Middle frontal gyrus (tissue), 1 donor: Measurements from ENCODE around the gene FNBP1.
"Not testable (repeated sequence)": the region's sequence is repeated elsewhere in the genome, so short reads cannot be mapped to it uniquely, and the experiment has no call there.

Experiments used
- DNase-seq: peaks from one replicate; pipeline ENCODE4 v3.0.0-alpha.2; 2015; ENCODE audit warnings: low spot score; ENCODE audit errors: extremely low spot score

FNBP1 gene

DNA sequence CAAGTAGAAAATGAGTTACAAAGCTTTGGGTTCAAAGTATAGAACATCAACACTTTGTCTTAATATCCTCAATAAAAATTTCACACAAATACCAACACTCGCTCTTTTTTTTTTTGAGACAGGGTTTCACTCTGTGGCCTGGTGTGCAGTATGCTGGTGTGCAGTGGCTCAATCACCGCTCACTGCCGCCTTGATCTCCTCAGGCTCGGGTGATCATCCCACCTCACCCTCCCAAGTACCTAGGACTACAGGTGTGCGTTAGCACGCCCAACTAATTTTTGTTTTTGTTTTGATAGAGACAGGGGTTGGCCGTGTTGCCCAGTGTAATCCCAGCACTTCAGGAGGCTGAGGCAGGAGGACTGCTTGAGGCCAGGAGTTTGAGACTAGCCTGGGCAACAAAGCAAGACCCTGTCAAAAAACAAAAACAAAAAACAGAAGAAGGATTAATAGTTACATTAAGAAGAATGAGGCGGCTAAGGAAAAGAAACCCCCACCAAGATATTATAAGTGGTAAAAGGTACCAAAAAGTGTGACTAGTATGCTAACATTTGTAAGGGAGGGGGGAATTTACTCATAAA, 20.3 kb downstream of the FNBP1 start:
- DNase-seq: no peak

DNA sequence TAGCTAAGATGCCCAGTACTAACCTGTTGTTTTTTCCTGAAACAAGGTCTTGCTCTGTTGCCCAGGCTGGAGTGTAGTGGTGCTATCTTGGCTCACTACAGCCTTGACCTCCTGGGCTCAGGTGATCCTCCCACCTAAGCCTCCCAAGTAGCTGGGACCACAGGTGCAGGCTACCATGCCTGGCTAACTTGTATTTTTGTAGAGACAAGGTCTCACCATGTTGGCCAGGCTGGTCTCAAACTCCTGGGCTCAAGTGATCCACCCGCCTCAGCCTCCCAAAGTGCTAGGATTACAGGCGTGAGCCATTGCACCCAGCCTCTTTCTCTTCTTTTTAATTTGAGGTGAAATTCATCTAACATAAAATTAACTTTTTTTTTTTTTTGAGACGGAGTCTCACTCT, 21.1 kb downstream of the FNBP1 start:
- not testable (repeated sequence) for DNase-seq

DNA sequence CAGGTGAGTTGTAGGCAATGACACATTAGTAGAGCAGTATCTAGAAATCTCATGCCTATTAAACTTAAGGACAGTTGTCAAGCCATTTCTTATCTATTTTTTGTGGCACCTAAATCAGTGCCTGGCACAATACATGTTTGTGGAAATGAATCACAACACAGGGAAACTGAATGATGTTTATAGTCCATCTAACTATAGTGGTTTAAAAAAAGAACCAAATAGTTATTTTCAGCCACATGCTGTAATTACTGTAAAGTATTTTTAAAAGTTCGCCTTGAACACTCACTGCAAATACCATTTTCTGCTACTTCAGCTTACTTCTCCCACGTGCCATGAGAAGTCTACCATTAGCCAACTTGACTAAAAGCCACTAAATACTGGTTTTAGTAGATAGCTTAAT, 21.9 kb downstream of the FNBP1 start:
- no peak for DNase-seq

DNA sequence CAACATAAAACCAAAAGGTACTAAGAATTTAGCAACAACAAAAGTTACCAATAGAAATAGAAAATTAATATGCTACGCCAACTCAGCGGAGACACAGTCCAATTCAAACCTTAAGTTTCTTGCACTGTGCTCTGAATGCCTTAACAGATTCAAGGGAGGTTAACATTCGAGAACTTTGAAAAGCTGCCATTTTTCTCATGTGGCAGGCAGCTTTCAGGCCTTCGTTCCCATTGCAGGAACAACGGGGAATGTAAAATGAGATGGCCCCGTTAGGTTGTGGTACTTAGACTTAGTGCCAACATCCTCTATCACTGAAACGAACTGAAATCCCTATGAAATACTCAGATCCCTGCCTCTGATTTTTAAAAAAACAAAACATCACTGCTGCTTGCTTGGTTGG, 22.4 kb downstream of the FNBP1 start:
- DNase-seq: no peak

DNA sequence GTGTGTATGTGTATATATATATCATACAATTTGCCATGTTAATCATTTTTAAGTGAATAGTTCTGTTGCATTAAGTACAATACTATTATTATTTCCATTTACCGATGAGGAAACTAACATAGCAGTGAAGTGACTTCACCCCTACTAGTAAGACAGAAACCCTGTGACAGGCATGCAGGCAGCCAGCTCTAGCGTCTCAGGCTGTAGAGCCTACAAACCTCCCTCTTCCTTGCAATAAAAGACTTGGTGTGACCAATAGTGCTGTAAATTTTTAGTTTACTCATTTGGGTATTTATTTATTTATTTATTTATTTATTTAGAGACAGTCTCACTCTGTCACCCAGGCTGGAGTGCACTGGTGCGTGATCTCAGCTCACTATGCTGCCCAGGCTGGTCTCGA, 24.7 kb downstream of the FNBP1 start:
- DNase-seq: no peak

DNA sequence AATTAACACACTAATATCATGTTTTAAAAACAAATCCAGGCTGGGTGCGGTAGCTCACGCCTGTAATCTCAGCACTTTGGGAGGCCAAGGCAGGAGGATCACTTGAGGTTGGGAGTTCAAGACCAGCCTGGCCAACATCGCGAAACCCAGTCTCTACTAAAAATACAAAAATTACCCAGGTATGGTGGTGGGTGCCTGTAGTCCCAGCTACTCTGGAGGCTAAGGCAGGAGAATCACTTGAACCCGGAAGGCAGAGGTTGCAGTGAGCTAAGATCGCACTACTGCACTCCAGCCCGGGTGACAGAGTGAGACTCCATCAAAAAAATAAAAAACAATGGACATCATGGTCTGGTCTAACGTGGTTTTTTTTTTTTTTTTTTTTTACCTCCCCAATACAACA, 25.5 kb downstream of the FNBP1 start:
- DNase-seq: not testable (repeated sequence)

DNA sequence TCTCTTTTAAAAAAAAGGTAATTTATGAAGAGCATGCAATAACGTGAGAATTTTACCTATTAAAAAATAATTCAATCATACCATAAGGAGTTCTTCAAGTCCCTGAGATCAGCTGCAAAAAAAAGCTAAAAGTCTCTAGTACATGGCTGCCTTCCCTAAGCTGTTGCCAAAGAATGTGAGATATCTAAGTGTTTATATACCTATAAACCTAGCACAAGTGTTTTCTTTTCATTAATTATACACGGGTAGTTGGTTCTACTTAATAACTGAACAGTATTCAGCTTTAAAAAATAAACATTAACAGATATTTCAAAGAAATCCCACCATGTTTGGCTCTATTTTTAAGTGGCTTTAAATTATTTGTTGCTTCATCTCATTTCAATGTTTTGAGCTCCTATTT, 25.9 kb downstream of the FNBP1 start:
- no peak for DNase-seq

DNA sequence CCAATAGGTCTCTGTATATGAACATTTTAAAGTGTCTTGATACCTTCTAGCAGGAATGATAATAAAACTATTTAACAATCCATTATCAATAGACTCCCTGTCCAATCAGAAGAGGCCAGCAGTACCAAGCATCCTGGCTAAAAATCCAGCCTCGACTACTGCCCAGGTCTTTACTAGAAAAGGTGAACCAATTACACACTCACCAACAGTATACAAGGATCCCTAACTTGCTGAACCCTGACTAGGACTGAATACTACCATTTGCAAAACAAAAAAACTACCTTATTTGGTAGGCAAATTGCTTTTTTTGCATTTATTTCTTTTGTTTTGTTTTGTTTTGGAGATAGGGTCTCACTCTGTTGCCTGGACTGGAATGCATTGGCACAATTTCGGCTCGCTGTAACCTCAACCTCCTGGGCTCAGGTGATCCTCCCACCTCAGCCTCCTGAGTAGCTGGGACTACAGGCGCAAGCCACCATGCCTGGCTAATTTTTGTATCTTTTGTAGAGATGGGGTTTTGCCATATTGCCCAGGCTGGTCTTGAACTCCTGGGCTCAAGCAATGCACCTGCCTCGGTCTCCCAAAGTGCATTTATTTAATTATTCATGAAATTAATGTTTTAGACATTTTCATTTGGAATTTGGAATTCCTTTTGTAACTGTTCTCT, 27.5 kb downstream of the FNBP1 start:
- DNase-seq: no peak

DNA sequence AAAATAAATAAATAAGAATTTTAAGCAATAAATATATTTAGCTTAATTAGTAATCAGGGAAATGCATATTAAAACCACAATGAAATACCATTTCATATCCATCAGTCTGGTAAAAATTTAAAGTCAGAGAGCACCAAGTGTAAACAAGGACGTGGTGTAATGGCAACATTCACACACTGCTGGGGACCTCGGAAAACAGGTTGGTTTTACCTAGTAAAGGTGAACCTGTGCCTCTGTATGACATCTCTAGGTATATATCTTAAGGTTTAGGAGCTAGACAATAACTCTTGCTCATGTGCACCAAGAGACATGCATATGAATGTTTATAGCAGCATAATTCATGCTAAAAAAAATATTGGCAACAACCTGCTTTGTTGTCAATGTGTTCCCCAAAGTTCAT, 29.7 kb downstream of the FNBP1 start:
- no peak for DNase-seq

DNA sequence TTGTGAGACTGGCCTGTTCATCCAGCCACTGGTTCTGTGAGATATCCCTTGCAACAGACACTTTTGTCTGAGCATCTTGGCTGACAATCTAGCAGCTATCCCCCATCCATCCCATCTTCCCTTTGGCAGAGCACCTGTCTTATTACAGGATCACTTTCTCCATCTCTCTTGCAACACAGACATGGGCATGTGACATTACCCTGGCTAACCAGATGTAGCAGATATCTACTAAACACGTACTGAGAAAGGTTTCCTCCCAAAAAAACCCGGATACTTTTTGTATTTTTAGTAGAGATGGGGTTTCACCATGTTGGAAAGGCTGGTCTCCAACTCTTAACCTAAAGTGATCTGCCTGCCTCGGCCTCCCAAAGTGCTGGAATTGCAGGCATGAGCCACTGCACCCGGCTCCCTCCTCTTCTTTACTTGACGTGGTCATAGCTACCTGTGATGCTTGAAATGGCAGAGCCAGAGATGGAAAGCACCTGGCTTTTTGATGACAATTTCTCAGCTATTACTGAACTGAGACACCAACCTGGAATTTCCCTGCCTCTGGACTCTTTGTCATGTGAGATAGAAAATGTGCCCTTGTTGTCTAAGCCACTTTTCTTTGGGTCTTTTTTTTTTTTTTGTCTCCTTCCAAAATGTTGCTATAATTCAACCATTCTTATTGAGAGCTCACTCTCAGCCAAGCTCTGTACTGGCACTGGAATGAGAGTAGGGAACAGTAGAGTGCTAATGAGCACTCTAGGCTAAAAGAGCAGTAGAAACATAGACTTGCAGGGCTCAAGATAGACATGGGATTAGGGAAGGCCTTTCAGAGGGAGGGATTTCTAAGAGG, 32.6 kb downstream of the FNBP1 start:
- DNase-seq: no peak

DNA sequence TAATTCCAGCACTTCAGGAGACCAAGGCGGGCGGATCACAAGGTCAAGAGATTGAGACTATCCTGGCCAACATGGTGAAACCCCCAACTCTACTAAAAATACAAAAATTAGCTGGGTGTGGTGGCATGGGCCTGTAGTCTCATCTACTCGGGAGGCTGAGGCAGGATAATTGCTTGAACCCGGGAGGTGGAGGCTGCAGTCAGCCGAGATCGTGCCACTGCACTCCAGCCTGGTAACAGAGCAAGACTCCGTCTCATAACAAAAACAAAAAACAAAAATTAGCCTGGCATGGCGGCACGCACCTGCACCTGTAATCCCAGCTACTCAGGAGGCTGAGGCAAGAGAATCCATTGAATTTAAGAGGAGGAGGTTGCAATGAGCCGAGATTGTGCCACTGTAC, 33.4 kb downstream of the FNBP1 start:
- not testable (repeated sequence) for DNase-seq

DNA sequence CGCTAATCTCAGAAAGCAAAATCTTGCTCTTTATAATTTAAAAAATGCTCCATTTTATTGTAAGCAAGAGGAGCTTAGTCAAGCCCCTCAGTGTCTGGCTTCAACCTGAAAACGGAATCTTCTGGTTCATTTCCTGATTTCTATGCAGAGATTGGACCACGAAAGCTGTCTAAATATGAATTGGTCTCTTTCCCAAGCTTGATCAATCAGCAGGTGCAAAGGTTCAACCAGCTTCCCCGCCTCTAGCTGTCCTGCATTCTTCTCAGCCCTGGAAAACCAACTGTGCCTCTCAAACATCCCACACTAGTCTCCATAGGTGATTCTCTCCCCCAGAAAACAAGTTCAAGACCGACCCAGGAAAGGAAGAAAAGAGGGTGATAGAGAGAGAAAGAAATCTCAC, 34.5 kb downstream of the FNBP1 start:
- DNase-seq: no peak

DNA sequence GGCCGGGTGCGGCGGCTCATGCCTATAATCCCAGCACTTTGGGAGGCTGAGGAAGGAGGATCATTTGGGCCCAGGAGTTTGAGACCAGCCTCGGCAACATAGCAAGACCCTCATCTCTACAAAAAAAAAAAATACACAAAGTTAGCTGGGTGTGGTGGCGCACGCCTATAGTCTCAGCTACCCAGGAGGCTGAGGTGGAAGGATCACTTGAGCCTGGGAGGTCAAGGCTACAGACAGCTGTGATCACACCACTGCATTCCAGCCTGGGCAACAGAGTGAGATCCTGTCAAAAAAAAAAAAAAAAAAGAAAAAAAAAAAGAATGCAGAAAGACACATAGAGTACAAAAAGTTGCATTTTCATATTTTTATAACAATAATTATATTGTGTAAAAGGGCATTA, 36.0 kb downstream of the FNBP1 start:
- not testable (repeated sequence) for DNase-seq

DNA sequence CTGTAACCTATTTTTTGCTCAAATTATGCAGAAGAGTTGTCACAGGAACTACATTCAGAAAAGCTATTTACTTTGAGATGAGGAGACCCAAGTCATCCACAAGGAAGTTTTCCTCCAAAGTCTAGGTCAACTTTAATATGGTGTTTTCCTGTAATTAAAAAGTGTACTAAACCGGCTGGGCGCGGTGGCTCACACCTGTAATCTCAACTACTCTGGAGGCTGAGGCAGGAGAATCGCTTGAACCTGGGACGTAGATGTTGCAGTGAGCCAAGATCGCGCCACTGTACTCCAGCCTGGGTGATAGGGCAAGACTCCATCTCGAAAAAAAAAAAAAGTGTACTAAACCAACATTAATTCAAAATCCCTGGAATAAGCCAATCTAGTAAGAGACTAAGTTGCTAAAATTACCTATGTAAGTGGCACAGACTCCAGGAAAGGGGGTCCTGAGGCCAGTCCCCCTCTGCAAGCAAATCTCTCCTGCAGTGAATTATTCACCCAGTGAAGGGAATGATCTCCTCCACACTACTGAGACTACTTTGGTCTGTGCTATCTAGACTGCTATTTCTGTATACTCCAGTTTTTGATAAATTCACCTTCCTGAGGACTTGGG, 38.9 kb downstream of the FNBP1 start:
- no peak for DNase-seq

DNA sequence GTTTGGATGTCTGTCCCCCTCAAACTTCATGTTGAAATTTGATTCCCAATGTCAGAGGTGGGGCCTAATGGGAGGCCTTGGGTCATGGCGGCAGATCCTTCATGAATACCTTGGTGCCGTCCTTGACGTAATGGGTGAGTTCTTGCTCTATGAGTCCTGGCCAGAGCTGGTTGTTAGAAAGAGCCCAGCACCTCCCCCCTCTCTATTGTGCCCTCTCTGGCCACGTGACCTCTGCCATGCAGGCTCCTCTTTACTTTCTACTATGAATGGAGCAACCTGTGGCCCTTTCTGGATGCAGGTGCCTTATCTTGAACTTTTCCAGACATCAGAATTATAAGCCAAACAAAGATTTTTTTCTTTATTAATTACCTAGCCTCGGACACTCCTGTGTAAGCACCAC, 40.7 kb downstream of the FNBP1 start:
- no peak for DNase-seq

DNA sequence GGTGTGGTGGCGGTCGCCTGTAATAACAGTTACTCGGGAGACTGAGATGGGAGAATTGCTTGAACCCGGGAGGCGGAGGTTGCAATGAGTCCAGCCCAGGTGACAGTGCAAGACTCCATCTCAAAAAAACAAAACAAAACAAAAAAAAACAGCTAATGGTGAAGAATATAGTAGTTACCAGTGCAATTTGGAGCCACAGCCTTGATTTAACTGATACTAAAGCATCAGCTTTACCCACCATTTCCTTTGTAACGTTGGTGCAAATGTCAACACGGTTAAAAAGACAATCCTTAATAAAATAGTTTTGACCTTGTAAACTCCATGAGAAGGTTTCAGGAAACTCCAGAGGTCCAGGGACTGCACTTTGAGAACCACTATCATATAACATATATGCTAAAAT, 41.8 kb downstream of the FNBP1 start:
- DNase-seq: no peak

DNA sequence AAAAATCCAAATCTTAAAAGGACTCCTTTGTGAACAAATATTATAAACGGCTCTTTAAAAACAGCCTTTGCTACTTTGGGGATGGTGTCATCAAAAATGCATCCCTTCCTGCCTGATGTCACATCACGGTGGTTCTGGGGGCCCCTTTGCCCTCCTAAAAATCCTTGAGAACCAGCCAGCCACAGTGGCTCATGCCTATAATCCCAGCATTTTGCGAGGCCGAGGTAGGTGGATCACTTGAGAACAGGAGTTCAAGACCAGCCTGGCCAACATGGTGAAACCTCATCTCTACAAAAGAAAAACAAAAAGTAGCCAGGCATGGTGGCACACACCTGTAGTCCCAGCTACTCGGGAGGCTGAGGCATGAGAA, 43.9 kb downstream of the FNBP1 start:
- DNase-seq: no peak

DNA sequence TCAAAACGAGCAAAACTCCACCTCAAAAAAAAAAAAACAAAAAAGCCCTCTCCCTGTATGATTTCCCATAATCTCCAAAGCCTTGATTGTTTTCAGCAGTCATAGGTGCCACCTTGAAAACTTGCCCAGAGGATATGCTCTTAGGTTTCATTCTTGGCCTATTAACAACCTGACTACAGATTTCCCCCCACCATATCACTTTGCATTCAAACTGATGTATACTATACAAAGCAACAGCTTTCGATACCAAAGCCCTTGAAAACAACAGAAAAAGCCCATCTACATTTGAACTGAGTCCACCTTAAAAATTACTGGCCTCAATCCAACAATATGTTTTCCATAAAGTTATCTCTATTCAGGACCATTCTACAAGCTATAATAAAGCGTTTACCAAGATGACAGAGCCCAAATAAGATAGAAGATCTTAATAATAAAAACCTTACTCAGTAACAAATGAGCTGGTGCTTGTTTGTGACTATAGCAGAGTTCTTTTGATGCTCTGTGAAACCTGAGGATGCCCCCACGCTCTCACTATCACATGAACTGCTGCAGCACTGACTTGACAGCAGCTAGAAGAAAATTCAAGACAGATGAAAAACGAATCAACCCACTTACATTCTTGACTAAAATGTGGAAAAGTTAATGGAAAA, 44.4 kb downstream of the FNBP1 start:
- DNase-seq: no peak

DNA sequence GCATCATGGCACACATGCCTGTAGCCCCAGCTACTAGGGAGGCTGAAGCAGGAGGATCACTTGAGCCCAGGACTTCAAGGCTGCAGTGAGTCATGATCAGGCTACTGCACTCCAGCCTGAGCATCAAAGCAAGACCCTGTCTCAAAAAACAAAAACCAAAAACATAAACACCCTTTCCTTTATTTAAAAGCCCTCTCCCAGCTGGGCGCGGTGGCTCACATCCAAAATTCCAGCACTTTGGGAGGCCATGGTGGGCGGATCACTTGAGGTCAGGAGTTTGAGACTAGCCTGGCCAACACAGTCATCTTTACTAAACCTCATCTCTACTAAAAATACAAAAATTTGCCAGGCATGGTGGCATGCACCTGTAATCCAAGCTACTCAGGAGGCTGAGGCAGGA, 45.3 kb downstream of the FNBP1 start:
- DNase-seq: not testable (repeated sequence)

DNA sequence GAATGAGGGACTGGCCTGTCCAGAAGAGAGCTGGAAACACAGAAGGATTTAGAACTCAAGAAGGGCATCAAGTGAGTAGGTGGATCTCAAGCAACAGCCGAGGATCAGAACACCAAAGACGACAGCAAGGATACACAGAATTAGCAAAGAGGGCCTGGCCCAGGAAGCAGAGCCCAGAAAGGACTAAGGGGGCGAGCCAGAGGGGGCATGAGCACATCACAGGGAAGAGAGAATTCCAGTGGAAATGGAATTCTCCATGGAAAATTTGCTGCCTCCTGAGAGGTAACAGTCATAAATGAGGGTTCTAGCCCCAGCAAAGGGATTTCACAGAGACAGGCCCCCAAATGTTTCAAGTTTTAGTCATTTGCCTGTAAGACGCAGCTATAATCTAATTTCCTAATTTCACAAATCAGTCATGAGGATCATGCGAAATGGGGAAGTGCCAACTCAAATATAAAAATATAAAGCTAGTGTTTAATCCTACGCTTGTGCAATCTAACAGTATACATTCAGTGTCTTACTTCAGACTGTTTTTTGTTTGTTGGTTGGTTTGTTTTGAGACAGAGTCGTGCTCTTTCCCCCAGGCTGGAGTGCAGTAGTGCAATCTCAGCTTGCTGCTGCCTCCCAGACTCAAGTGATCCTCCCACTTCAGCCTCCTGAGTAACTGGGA, 46.7 kb downstream of the FNBP1 start:
- no peak for DNase-seq
